ENCODE results near the gene GAPT. TPM values are rescaled to one million over a fixed set of nuclear protein-coding genes. Genes with fewer than 3 reads are reported as not detected.
A peak's percentile ranks its signal among the peaks of the same experiment; 100 is the strongest.

The GAPT gene
- total and polyA plus RNA-seq, 4 donors = 0.17 to 2.5 (median 0.94) TPM

DNA sequence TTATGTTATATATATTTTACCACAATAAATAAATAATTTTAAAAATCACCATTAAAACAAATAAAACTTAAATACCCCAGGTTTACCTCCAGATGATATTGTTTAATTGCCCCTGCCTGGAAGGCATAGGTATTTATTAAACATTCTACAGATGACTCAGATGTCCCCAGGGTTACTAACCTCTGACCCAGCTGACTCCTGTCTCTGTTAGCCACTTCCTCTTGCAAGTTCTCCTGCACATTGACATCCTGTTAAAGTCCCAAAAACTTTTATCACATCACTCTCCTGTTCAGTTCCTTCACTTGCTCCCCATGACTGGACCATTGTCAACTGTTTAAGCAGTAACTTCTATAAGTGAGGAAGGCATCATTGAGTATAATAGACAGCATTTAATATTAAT is 54.7 kb downstream of the GAPT start:
- DNase-seq (ENCODE audit: low spot score) = no peak
- H3K9ac ChIP-seq (ENCODE audit: low read depth in 1 of 2, low read length in 2 of 2) = no peak overlapping the region
- H3K9me3 ChIP-seq (ENCODE audit: control insufficient read depth in 4 of 4, low read length in 3 of 4) = no peaks in the 10 kb centered on the region
- H3K27me3 ChIP-seq (ENCODE audit: control insufficient read depth in 4 of 4, insufficient read depth in 4 of 4, low read length in 3 of 4) = no peaks in the 10 kb centered on the region
- peaks cover 0 to 2% (median 0%) of the 10 kb centered on the region in 4 donors for H3K4me1 ChIP-seq (ENCODE audit: control insufficient read depth in 4 of 4, insufficient read depth in 4 of 4, low read length in 3 of 4)
- H3K36me3 ChIP-seq (ENCODE audit: control insufficient read depth in 4 of 4, insufficient read depth in 3 of 4, low read depth in 1 of 4, low read length in 3 of 4) = no peaks in the 10 kb centered on the region
- H3K27ac ChIP-seq (ENCODE audit: low read depth in 1 of 2, low read length in 2 of 2) = no peak overlapping the region
- no peak overlapping the region for H3K4me3 ChIP-seq (ENCODE audit: low read depth in 1 of 3, low read length in 3 of 3)
- TF ChIP-seq HNF4G (IDR thresholded peaks at IDR 0.05) (no peak), RXRA (IDR thresholded peaks at IDR 0.05) (peak; percentile 84 to 93), RAD21 (IDR thresholded peaks at IDR 0.05) (peak in 1 of 2 donors; percentile 6), GABPA (IDR thresholded peaks at IDR 0.05 in 1 of 2, conservative IDR thresholded peaks at IDR 0.05 in 1 of 2) (no peak), NR2F2 (IDR thresholded peaks at IDR 0.05) (peak; percentile 60), TAF1 (conservative IDR thresholded peaks at IDR 0.05) (no peak), SP1 (IDR thresholded peaks at IDR 0.05) (peak; percentile 10), HNF4A (conservative IDR thresholded peaks at IDR 0.05) (peak in 1 of 2 donors; percentile 23), JUND (IDR thresholded peaks at IDR 0.05) (peak; percentile 72 to 84), FOXA2 (IDR thresholded peaks at IDR 0.05) (no peak), ATF3 (IDR thresholded peaks at IDR 0.05) (peak; percentile 70)
- TF ChIP-seq, protein P1, sequence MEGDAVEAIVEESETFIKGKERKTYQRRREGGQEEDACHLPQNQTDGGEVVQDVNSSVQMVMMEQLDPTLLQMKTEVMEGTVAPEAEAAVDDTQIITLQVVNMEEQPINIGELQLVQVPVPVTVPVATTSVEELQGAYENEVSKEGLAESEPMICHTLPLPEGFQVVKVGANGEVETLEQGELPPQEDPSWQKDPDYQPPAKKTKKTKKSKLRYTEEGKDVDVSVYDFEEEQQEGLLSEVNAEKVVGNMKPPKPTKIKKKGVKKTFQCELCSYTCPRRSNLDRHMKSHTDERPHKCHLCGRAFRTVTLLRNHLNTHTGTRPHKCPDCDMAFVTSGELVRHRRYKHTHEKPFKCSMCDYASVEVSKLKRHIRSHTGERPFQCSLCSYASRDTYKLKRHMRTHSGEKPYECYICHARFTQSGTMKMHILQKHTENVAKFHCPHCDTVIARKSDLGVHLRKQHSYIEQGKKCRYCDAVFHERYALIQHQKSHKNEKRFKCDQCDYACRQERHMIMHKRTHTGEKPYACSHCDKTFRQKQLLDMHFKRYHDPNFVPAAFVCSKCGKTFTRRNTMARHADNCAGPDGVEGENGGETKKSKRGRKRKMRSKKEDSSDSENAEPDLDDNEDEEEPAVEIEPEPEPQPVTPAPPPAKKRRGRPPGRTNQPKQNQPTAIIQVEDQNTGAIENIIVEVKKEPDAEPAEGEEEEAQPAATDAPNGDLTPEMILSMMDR (IDR thresholded peaks at IDR 0.05; ENCODE audit: low read depth, low read length, missing input control) = no peak
- TF ChIP-seq, protein P2, sequence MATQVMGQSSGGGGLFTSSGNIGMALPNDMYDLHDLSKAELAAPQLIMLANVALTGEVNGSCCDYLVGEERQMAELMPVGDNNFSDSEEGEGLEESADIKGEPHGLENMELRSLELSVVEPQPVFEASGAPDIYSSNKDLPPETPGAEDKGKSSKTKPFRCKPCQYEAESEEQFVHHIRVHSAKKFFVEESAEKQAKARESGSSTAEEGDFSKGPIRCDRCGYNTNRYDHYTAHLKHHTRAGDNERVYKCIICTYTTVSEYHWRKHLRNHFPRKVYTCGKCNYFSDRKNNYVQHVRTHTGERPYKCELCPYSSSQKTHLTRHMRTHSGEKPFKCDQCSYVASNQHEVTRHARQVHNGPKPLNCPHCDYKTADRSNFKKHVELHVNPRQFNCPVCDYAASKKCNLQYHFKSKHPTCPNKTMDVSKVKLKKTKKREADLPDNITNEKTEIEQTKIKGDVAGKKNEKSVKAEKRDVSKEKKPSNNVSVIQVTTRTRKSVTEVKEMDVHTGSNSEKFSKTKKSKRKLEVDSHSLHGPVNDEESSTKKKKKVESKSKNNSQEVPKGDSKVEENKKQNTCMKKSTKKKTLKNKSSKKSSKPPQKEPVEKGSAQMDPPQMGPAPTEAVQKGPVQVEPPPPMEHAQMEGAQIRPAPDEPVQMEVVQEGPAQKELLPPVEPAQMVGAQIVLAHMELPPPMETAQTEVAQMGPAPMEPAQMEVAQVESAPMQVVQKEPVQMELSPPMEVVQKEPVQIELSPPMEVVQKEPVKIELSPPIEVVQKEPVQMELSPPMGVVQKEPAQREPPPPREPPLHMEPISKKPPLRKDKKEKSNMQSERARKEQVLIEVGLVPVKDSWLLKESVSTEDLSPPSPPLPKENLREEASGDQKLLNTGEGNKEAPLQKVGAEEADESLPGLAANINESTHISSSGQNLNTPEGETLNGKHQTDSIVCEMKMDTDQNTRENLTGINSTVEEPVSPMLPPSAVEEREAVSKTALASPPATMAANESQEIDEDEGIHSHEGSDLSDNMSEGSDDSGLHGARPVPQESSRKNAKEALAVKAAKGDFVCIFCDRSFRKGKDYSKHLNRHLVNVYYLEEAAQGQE (IDR thresholded peaks at IDR 0.05) = no peak
- TF ChIP-seq, protein P3, sequence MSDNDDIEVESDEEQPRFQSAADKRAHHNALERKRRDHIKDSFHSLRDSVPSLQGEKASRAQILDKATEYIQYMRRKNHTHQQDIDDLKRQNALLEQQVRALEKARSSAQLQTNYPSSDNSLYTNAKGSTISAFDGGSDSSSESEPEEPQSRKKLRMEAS (IDR thresholded peaks at IDR 0.05) = no peak

Small RNAs within 50 kb of the gene (small RNA-seq; reads per million reads assigned to genes)
- not detected for gene MIR548AE2

Other genes starting within 250 kb of the GAPT start
- gene PLK2, start 31.3 kb upstream of the GAPT start, total RNA-seq = 10 to 100 TPM; 34.9 to 39.5 TPM
- 1 to 10 TPM; 5.9 to 9.7 TPM for gene PLK2, start 31.3 kb upstream of the GAPT start, polyA plus RNA-seq
- gene RAB3C, start 91.6 kb downstream of the GAPT start, total RNA-seq = 1 to 10 TPM in 1 of 2 donors, under 1 TPM in 1; 0.84 to 1.8 TPM
- gene RAB3C, start 91.6 kb downstream of the GAPT start, polyA plus RNA-seq = 1 to 10 TPM in 1 of 2 donors, under 1 TPM in 1; 0.72 to 4.6 TPM